Stimulated activated effector memory CD8-positive, alpha-beta T cell treated with anti-CD3 and anti-CD28 coated beads, Interleukin-12 subunit alpha, Interleukin-12 subunit beta, amount 100 ng/mL, for 72 hours (primary cell): ENCODE data around the gene FAM200A.
A peak's percentile ranks its signal among the peaks of the same experiment; 100 is the strongest.
"Not testable (repeated sequence)": the region's sequence is repeated elsewhere in the genome, so short reads cannot be mapped to it uniquely, and the experiment has no call there.

Source experiments
- ATAC-seq: fragments of 150-1000 bp; cut with Tn5 transposase; 2 replicates; pipeline ENCODE4 v1.10.0; 2021
- DNase-seq, 2 donors: peaks; one replicate each; pipeline ENCODE4 v3.0.0; 2021 to 2022; ENCODE audit warnings: low spot score in 2 of 2
- H3K27ac Mint-ChIP-seq: one replicate; pipeline ENCODE4 v1.8.0; 2022; ENCODE audit warnings: mild to moderate bottlenecking, mixed read lengths
- H3K36me3 Mint-ChIP-seq: one replicate; pipeline ENCODE4 v1.8.0; 2022; ENCODE audit warnings: mild to moderate bottlenecking, mixed read lengths
- H3K4me1 Mint-ChIP-seq: one replicate; pipeline ENCODE4 v1.8.0; 2022; ENCODE audit warnings: mixed read lengths
- H3K4me3 Mint-ChIP-seq: one replicate; pipeline ENCODE4 v1.8.0; 2022; ENCODE audit warnings: mild to moderate bottlenecking, mixed read lengths
- H3K9me3 Mint-ChIP-seq: one replicate; pipeline ENCODE4 v1.8.0; 2022; ENCODE audit warnings: mixed read lengths

The FAM200A gene

DNA sequence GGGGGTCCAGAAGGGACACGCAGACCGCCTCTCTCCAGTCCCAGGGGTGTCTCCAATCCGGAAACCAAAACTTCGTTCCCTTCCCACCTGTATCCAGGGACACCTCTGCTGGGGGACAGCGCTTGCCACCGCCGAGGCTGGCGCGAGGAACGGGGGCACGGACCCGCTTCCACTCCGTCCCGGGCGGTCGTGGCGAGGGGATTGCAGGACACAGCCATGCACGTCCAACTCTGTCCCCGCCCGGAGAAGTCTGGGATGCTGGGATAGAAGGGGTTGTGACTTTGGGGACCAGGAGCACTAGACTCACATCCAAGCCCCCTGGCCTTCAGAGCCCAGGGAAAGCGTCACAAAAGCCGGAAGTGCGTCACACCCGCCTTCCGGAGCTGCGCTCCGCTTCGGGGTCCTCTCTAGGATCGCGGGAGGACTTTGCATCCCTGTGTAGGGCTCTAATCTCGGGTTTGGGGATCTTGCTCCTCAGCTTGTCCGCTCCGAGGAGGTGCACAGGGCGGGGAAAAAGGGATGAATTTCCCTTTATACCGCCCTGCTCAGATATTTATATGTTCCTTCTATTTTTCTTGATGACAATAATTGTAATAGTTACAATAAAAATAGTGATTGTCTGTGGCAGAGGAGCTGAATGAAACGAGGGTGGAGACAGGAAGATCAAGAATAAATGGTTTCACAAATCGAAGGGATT is at the start of gene FAM200A:
TSS of gene FAM200A (minus strand) at position 348 of the 697 bp plus-strand sequence. CDS start 3,707 bp downstream, outside the sequence.
- H3K9me3 Mint-ChIP-seq, result no peaks in the 10 kb centered on the region
- DNase-seq (peak; percentile 64 to 87), ATAC-seq (peak; percentile 99)
- H3K4me3 Mint-ChIP-seq, result peak within 1 kb of the TSS; percentile 90
- H3K4me1 Mint-ChIP-seq, result peaks cover 18% of the 10 kb centered on the region
- H3K27ac Mint-ChIP-seq, result peak within 1 kb of the TSS; percentile 95
- peaks cover 35% of the 10 kb centered on the region for H3K36me3 Mint-ChIP-seq

GRCh38 chr7:99599836-99600235 is 47.9 kb upstream of the FAM200A start:
- H3K4me3 Mint-ChIP-seq, result no peak overlapping the region
- H3K9me3 Mint-ChIP-seq, result no peaks in the 10 kb centered on the region
- no peak overlapping the region for H3K27ac Mint-ChIP-seq
- no peaks in the 10 kb centered on the region for H3K4me1 Mint-ChIP-seq
- no peaks in the 10 kb centered on the region for H3K36me3 Mint-ChIP-seq
- no peak for ATAC-seq
- DNase-seq, result no peak

DNA sequence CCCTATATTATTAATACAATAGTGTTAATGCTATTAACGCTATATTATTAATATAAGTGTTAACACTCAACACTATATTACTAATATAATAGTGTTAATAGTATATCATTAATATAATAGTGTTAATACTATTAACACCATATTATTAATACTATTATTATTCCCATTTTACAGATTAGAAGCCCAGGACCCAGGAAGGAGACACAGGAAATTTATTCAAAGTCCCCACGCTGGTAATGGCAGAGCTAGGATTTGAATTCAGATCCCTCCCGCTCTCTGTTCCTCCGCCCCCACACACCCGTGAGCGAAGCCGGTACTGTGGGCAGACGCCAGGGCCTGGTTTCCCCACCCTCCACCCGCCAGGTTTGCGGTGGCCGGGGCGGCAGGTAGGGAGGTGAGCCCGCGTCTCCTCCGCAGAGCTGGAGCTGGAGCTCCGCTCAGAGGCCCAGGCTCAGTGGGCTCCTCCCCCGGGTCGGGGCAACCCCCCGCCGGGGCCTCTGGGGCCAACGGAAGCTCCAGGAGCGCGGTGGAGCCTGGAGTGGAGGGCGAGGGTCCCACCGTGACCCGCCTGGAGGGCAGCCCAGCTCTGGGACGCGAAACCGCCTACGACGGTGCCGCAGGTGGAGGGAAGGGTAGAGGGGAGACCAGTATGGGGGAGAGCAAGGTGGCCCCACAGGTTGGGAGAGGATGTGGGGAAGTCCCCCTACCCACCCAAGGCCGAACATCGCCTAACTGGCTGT is 46.0 kb upstream of the FAM200A start, which contains the start of gene TMEM225B:
TSS of gene TMEM225B (plus strand) at position 506 of the 740 bp plus-strand sequence. CDS start 6,122 bp downstream, outside the sequence.
- Mint-ChIP-seq H3K4me3 (no peak within 1 kb of the TSS), H3K4me1 (no peaks in the 10 kb centered on the region), H3K36me3 (no peaks in the 10 kb centered on the region), H3K9me3 (no peaks in the 10 kb centered on the region), H3K27ac (no peak within 1 kb of the TSS)
- DNase-seq (peak in 1 of 2 donors; percentile 63), ATAC-seq (no peak)

DNA sequence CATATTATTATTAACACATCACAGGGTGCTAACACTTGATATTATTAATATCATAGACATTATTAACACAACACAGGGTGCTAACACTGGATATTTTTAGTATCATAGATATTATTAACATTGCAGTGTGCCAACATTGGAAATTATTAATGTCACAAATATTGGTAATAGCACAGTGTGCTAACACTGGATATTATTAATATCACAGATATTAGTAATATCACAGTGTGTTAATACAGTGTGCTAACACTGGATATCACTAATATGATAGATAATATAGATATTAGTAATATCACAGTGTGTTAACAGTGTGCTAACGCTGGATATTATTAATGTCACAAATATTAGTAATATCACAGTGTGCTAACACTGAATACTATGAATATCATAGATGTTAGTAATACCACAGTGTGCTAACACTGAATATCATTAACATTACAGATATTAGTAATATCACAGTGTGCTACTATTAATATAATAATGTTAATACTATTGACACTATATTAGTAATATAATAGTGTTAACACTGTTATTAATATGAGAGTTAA is 44.6 kb upstream of the FAM200A start:
- no peak overlapping the region for H3K27ac Mint-ChIP-seq
- H3K4me1 Mint-ChIP-seq, result no peaks in the 10 kb centered on the region

GRCh38 chr7:99594948-99595745 is 43.2 kb upstream of the FAM200A start:
- no peaks in the 10 kb centered on the region for H3K4me1 Mint-ChIP-seq
- H3K36me3 Mint-ChIP-seq, result no peaks in the 10 kb centered on the region
- no peak overlapping the region for H3K4me3 Mint-ChIP-seq
- H3K9me3 Mint-ChIP-seq, result no peaks in the 10 kb centered on the region
- no peak overlapping the region for H3K27ac Mint-ChIP-seq
- peak in 1 of 2 donors; percentile 10 for DNase-seq
- peak; percentile 82 for ATAC-seq

More for the DNA sequence above, 44.6 kb upstream of the FAM200A start:
- ATAC-seq, result no peak
- no peaks in the 10 kb centered on the region for H3K36me3 Mint-ChIP-seq
- H3K9me3 Mint-ChIP-seq, result no peaks in the 10 kb centered on the region
- no peak for DNase-seq
- H3K4me3 Mint-ChIP-seq, result no peak overlapping the region

GRCh38 chr7:99588868-99589267 is 37.0 kb upstream of the FAM200A start:
- H3K4me3 Mint-ChIP-seq, result no peak overlapping the region
- H3K9me3 Mint-ChIP-seq, result no peaks in the 10 kb centered on the region
- DNase-seq, result peak in 1 of 2 donors; percentile 42
- no peaks in the 10 kb centered on the region for H3K36me3 Mint-ChIP-seq
- no peak for ATAC-seq
- no peaks in the 10 kb centered on the region for H3K4me1 Mint-ChIP-seq
- H3K27ac Mint-ChIP-seq, result no peak overlapping the region

DNA sequence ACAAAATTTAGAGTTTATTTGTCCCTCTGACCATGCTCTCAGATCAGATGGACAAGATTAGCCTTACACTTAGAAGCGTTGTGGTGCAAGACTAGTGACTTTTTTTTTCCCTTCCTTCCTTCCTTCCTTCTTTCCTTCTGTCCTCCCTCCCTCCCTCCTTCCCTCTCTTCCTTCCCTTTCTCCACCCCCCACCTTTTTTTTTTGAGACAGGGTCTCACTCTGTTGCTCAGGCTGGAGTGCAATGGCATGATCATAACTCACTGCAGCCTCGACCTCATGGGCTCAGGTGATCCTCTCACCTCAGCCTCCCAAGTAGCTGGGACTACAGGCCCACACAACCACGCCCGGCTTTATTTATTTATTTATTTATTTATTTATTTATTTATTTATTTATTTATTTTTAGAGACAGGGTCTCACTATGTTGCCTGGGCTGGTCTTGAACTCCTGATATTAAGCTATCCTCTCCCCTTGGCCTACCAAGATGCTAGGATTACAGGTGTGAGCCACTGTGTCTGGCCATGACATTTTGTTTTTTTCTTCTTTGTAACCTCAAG is 28.9 kb upstream of the FAM200A start:
- H3K4me3 Mint-ChIP-seq, result peak overlapping the region; percentile 79
- not testable (repeated sequence) for H3K36me3 Mint-ChIP-seq, H3K9me3 Mint-ChIP-seq, DNase-seq, ATAC-seq
- peaks cover 21% of the 10 kb centered on the region for H3K4me1 Mint-ChIP-seq
- H3K27ac Mint-ChIP-seq, result peak overlapping the region; percentile 81

GRCh38 chr7:99579956-99580777 is 28.3 kb upstream of the FAM200A start:
- H3K4me3 Mint-ChIP-seq, result peak overlapping the region; percentile 79
- DNase-seq, result peak; percentile 36 to 68
- H3K36me3 Mint-ChIP-seq, result no peaks in the 10 kb centered on the region

GRCh38 chr7:99579281-99579955 is 27.5 kb upstream of the FAM200A start:
- ATAC-seq (no peak), DNase-seq (no peak)
- no peaks in the 10 kb centered on the region for H3K36me3 Mint-ChIP-seq
- peak overlapping the region; percentile 79 for H3K4me3 Mint-ChIP-seq
- H3K4me1 Mint-ChIP-seq, result peaks cover 21% of the 10 kb centered on the region
- H3K9me3 Mint-ChIP-seq, result no peaks in the 10 kb centered on the region
- H3K27ac Mint-ChIP-seq, result peak overlapping the region; percentile 81

More at GRCh38 chr7:99579956-99580777, 28.3 kb upstream of the FAM200A start:
- no peaks in the 10 kb centered on the region for H3K9me3 Mint-ChIP-seq
- ATAC-seq, result peak; percentile 66
- H3K4me1 Mint-ChIP-seq, result peaks cover 21% of the 10 kb centered on the region
- peak overlapping the region; percentile 81 for H3K27ac Mint-ChIP-seq

- Mint-ChIP-seq H3K9me3 (no peaks in the 10 kb centered on the region), H3K27ac (no peak overlapping the region), H3K36me3 (peaks cover 28% of the 10 kb centered on the region), H3K4me3 (no peak overlapping the region), H3K4me1 (peaks cover 20% of the 10 kb centered on the region)
- DNase-seq (peak in 1 of 2 donors; percentile 17), ATAC-seq (no peak)
Observed at GRCh38 chr7:99576251-99576650, 24.3 kb upstream of the FAM200A start.

DNA sequence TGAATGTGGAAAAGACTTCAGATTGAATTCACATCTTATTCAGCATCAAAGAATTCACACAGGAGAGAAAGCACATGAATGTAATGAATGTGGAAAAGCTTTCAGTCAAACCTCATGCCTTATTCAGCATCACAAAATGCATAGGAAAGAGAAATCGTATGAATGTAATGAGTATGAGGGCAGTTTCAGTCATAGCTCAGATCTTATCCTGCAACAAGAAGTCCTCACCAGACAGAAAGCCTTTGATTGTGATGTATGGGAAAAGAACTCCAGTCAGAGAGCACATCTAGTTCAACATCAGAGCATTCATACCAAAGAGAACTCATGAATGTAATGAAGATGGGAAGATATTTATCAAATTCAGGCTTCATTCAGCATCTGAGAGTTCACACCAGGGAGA is 21.3 kb upstream of the FAM200A start:
- H3K27ac Mint-ChIP-seq, result peak overlapping the region; percentile 9
- DNase-seq, result no peak
- H3K4me3 Mint-ChIP-seq, result no peak overlapping the region
- peaks cover 58% of the 10 kb centered on the region for H3K36me3 Mint-ChIP-seq
- no peaks in the 10 kb centered on the region for H3K9me3 Mint-ChIP-seq
- H3K4me1 Mint-ChIP-seq, result no peaks in the 10 kb centered on the region
- ATAC-seq, result no peak

DNA sequence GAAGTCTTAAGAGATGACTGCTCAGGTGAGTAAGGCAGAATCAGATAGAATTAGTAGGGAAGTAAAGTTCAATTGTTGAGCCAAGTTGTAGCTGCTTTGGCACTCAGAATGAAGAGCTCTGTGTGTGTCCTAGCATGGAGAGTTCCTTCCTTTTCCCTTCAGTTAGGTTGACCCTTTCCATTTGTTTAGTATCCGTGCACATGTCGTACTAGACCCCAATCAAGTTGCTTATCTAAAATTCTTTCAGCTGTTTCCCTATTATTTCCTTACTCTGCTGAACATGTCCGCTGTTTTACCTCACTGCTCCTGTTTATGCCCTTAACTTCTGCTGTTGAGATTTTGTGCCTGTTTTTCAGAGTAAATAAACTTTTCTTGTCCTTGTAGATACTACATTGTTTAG is 19.9 kb upstream of the FAM200A start:
- no peaks in the 10 kb centered on the region for H3K4me1 Mint-ChIP-seq
- no peaks in the 10 kb centered on the region for H3K9me3 Mint-ChIP-seq
- no peak overlapping the region for H3K4me3 Mint-ChIP-seq
- DNase-seq (no peak), ATAC-seq (no peak)
- H3K27ac Mint-ChIP-seq, result peak overlapping the region; percentile 41
- H3K36me3 Mint-ChIP-seq, result peaks cover 73% of the 10 kb centered on the region

DNA sequence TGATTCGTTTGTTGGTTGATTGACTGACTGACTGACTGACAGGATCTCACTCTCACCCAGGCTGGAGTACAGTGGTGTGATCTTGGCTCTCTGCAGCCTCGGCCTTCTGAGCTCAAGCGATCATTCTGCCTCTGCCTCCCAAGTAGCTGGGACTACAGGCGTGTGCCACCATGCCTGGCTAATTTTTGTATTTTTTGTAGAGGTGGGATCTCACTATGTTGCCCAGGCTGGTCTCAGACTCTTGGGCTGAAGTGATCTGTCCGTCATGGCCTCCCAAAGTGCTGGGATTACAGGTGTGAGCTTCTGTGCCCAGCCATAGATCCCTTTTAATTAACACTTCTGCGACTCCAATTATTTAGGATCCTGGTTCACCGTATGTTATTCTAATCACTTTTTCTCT is 16.9 kb upstream of the FAM200A start:
- H3K27ac Mint-ChIP-seq, ATAC-seq, DNase-seq, H3K4me3 Mint-ChIP-seq, H3K9me3 Mint-ChIP-seq, H3K4me1 Mint-ChIP-seq: not testable (repeated sequence)
- peaks cover 100% of the 10 kb centered on the region for H3K36me3 Mint-ChIP-seq
